GM19452 (cell line): ENCODE results near the gene GAK.

Source experiments
- ATAC-seq: cut with Tn5 transposase; IDR thresholded peaks from one replicate; pipeline ENCODE4 v1.9.1; 2021; ENCODE audit not compliant: unreplicated experiment

GAK gene

DNA sequence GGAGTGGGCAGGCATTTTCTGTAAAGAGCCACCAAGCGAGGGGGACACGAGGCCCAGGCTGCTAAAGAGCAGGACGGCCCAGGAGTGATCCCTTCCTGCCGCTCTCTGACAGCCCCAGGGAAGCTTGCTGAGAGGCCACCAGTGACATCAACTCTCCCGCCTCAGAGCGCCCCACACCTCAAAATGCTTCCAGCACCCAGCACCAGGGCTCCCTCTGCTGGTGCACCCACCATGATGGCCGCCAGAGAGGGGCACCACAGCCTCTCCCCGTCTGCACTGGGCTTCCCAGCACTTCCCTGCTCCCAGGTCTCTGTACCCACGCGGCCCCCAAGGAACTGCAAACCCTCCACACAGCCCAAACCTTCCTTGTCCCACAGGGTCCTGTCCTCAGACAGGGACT lies 40.4 kb downstream of the GAK start:
- no peak for ATAC-seq

DNA sequence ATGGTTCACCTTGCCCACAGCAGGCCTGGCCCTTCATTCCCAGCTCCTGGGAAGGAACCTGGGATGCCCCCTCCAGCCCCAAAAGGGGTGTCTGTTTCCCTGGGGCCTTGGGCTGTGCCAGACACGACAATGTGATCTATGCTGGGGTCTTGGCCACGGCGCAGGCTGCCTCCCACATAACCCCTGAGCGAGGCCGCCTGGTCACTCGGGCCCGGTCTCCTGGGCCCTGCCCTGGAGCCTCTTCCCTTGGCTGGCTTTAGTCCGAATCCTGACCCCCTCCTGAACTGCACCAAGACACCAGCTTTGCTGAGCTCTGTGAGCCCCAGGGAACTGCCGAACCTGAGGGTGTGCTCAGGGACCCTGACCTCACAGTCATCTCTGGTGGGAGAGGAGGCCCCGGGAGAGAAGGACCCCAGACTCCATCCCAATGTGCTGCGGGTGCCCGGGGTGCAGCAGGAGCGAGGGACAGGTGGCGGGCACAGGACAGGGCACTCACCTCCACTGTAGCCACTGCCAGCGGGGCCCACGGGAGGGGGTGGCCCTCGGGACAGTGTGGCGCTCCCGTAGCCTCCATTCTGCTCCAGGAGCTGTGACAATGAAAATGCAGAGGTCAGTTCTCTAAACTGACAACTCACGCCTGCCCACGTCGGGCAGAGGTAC lies 42.0 kb downstream of the GAK start:
- no peak for ATAC-seq

DNA sequence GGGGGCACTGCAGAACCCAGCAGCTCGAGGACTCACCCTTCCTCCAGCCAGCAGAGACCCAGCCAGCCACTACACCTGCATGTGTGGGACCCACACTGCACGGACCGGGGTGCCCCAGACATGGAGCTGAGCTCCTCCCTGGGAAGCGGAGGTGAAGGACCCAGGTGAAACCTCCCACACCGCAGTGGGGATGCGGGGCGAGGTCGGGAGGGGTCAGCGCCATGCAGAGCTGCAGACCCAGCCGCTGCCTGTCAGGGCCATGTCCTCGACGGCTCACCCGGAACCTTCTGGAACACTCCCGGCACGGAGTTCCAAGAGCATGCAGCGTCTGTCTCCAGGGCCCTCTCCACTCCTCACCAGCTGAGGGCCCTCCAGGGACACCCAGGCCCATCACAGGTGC lies 42.6 kb downstream of the GAK start:
- no peak for ATAC-seq

DNA sequence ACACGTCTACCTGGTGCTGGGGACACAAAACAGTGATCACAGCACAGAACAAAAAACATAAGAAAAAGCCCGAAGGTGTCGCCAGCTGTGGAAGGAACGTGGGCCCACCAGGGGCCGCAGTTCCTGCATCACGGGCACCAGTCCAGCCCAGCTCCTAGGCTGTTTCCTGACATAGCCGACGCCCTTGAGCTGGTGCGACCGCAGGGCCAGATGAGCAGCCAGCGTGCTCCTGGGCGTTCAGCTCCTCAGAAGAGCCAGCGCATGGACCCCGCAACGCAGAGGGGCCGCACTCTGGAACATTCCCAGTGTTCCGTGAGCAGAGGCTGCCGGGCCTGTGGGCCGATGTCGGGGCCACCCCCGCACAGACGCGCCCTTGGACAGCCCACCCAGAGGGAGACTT lies 44.1 kb downstream of the GAK start:
- no peak for ATAC-seq

DNA sequence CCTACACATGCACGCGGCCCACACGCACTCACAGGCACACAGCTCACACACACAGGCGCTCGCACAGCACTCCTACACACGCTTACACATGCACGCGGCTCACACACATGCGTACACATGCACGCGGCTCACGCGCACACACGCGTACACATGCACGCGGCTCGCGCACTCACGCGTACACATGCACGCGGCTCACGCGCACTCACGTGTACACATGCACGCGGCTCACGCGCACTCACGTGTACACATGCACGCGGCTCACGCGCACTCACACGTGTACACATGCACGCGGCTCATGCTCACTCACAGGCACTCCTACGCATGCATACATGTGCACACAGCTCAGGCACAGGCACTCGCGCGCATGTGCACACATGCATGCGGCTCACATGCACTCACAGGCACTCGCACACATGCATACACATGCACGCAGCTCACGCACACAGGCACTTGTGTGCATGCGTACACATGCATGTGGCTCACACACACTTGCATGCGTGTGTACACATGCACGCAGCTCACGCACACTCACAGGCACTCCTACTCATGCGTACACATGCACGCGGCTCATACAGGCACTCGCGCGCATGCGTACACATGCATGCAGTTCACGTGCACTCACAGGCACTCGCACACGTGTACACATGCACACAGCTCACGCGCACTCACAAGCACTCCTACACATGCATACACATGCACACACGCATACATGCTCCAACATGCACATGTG lies 44.9 kb downstream of the GAK start:
- no peak for ATAC-seq

DNA sequence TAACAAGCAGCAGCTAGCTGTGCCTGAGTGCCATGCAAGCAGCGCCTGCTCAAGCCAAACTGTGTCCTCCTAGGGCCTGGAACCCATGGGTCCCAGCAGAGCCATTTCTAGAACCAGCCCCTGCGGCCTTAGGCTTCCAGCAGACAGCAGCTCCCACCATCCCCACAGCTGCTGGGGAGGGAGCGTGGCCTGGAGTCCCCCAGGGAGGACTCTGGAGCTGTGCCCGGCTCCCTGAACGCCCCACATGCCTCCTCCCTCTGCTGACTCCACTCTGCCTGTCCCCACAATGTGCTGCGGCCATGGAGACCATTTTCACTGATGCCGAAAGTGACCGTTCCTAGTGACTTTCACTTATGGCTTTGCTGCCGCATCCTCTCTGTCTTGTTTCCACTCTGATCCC lies 45.9 kb downstream of the GAK start:
- ATAC-seq, result no peak

DNA sequence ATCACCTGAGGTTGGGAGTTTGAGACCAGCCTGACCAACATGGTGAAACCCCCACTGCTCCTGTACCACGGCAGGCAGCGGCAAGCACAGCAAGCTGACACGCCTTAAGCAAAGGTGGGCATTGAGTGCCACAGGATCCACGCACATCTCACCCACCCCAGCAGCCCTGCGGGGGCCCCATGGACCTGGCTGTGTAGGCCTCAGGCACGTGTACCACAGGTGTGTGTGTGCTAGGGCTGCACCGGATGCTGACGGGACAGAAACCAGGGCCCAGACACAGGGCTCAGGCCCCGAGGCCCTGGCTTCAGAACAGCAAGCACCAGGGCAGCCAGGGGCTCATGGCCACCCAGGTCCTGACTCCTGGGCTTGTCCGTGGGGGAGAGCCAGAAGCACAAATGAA lies 46.8 kb downstream of the GAK start:
- no peak for ATAC-seq

DNA sequence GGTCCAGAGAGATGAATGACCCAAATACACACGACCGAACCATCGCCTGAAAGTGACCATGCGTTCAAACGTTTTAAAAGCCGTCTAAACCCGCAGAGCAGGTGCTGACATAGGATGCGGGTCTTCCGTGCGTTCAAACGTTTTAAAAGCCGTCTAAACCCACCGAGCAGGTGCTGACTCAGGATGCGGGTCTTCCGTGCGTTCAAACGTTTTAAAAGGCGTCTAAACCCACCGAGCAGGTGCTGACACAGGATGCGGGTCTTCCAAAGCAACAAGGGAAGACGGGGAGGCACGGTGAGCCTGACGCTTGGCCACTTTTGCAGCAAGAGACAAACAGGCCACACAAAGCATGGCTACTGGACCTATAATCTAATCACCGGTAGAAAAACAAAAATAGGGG lies 47.2 kb downstream of the GAK start:
- ATAC-seq, result no peak

DNA sequence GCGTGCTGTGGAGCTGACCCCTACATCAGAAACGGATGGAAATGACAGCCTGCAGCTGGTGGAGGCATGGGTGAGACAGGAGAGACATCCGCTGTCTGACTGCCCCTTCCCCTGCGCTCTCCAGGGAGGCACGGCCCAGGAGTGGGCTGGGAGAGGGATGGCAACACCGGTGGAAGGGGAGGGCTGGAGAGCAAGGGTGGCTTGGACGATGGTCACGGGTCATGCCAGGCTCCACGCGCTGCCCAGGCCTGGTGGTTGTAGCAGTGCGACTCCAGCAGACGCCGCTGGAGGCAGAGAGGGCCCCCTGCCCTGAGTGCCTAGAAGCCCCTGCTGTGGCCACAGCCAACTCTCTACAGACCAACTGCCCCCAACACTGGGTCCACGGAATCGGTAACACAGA lies 47.9 kb downstream of the GAK start:
- ATAC-seq, result no peak

DNA sequence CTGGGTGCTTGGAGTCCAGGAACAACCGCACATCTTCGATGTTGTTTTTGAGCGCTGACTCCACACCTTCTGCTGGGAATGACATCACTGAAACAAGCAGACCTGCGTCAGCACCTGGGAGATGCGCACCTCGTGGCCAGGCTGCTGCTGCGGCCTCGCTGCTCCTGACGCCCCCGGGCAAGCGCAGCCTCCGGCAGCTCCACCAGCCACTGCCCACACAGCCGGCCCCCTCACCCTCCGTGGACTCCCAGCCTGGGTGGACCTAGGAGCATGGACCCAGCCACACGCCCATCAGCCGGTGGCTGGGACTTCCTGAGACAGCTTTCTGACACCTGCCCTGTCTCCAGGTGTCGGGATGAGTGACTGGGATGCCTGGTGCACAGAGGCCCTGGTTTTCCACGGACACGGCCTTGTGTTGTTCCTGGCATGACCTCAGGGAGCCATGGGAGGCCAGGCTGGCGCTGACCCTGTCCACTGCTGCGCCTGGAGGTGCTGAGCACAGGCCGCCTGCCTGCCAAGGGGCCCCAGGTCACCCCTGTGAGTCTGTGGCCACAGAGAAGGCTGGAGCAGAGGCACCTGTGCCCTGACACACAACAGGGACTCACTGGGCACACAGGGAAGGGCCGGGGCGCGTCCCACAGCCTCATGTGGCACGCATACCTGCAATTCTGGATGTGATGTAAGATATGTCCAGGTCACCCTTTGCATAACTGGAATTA lies 48.6 kb downstream of the GAK start:
- no peak for ATAC-seq

DNA sequence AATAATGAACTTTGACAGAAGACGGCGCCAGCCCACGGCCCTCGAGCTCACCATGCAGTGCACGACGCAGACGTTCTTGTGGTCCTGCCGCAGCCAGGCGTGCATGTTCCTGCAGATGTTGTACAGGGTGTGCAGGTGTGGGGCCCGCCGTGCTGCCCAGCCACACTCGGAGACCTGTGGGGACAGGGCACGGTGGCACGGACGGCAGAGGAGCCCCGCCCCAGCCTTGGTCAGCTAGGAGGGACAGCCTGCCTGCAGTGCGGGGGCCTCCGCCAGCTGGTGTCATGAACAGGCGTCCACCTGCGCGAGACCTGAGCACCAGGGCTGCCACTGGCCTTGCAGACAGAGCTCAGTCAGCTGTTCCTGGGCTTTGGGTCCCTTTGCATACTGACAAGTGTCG lies 49.5 kb downstream of the GAK start:
- ATAC-seq, result no peak

DNA sequence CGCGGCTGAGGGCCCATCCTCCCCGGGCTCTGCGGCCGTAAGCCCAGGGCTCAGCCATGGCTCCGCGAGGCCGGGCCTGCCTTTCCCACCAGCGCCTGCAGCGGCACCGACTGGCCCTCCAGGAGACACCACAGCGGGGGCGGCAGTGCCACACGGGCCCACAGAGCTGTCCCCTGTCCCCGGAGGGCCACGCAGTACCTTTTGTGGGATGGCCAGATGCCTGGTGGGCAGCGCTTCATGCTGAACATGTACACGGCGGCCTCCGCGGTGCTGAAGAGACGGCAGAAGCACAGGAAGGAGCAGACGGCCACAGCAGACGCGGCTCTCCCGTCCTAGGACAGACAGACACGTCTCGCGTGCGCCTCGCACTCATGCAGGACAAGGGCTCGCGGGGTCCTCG lies 50.4 kb downstream of the GAK start:
- ATAC-seq, result no peak

DNA sequence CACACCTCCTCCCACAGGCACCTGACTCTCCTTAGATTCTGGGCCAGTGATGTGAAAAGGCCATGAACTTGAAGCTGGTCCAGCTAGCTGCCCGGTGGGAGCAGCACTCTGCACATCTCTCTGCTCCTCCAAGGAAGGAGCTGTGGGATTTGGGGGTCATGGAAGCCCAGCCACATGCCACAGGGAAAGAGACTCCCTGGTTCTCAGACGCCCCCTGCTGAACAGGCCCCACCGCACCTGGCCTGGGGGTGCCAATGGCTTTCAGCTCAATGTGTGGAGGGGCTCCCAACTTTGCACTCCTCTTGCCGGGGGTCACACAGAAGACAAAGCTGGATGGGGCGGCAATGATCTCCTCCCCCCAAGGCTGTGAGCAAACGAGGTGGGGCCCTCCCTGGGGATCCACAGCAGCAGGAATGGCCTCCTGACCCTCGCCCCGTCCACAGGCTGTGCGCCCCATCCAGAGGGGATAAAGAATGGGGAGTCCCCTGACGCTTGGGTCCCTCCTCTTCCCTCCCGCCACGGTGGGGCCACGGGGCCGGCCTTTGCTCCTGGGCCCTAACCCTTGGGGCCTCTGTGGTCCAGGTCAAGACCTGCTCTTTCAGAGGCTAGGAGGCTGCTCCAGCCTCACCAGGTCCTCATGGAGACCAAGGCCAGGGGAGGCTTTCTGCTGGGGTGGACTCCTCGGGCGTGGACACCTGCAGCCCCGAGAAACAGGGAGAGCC lies 51.3 kb downstream of the GAK start:
- no peak for ATAC-seq

DNA sequence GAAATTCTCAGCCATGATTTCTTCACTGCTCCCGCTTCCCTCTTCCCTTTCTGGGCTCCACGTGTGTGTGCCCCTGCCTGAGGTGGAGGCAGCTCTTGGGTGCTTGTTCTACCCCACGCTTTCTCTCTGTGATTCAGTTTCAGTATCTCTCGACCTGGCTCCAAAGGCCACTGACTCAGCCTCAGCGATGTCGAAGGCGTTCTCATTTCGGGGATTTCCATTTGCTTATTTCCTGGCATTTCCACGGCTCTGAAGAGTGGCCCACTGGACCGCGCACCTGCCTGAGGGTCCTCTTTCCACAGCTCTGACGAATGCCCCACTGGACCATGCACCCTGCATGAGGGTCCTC lies 52.4 kb downstream of the GAK start:
- ATAC-seq, result no peak

DNA sequence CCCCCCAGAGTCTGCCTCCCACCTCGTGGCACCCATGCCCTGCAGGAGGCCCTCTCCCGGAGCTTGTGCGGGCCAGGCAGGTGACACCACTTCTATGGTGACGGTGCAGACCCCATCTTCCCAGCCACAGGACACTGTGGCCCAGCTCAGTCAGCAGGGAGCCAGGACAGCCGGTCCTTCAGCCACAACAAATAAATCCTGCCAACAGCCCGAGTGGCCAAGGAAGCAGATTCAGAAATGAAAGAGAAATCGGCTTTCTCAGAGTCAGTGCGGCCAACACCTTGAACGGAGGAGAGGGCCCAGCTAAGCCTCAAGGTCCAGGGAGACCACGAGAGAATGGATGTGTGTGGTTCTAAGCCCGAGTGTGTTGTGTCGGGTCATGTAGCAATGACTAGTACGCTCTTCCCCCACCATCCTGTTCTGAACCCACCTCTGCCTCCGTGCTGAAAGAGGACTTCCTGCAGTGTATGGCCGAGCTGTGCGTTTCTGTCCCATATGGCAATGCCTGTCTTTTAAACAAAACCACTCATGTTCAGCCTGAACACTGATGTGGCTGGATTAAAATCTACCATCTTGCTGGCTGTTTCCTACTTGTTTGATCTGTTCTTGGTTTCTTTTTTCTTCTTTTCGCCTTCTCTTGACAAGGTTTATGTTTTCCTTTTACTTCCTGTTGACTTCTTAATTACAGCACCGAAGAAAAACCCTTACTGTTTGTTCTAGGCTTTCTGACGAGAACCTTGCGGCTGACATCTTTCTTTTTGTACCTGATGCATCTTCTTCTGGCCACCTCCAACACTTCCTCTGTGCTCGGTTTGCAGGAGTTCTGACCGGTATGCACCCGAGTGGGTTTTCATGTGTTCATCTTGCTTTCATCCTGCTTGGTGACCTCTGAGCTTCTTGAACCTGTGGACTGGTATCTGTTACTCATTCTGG lies 53.1 kb downstream of the GAK start:
- no peak for ATAC-seq

DNA sequence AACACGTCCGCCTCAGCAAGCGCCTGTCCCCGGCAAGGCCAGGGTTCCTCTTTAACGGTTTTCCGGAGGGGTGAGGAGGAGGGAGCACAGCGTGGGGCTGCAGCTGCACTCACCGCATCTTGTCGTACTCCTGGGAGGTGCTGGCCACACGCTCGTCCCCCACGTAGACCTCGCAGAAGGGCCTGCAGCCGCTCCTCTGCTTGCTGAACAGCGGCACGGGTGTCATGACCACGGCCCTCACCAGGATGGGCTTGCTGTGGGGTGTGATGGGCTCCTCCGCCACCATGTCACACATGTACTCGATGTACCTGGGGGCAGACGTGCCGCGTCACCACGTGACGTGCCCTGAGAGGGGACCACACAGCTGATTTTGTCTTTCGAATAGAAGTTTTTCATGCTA lies 54.6 kb downstream of the GAK start:
- ATAC-seq, result no peak

DNA sequence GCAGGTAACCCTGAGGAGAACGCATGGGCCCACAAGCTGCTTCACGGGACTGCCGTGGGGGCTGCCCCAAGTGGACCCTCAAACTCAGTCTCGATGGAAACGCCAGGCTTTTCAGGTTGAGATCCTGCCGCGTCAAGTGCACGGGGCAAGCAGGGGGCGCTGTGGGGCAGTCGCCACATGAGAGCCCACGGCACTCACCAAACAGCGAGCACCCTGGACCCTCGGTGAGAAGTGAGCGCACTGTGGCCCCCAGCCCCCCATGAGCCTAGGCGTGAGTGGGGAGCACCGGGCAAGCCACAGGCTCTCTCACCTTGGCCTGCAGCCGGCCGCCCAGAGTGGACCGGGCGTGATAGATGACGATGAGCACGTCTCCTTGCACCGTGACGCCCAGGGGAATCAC lies 55.3 kb downstream of the GAK start:
- no peak for ATAC-seq

DNA sequence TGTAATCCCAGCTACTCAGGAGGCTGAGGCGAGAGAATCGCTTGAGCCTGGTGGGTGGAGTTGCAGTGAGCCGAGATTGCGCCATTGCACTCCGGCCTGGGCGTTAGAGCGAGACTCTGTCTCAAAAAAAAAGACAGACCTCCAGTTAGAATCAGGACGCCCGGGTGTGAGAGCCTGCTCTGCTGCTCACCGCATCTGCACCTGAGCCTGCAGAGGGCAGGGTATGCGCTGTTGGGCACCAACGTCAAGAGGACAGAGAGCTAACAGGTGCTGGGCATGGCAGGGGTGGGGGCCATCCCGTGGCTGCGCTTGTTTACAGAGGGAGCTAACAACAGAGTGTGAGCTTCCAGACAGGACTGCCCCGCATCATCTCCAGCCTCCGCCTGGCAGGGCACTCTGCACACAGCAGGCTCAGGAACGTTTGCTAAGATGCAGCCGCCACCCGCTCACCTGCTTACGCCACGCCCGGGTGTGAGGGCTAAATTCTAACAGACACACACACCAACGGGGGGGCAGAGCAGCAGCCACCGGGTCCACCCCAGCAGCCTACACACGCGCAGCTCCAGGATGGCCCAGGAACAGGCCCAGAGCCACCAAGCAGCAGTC lies 56.2 kb downstream of the GAK start:
- no peak for ATAC-seq

DNA sequence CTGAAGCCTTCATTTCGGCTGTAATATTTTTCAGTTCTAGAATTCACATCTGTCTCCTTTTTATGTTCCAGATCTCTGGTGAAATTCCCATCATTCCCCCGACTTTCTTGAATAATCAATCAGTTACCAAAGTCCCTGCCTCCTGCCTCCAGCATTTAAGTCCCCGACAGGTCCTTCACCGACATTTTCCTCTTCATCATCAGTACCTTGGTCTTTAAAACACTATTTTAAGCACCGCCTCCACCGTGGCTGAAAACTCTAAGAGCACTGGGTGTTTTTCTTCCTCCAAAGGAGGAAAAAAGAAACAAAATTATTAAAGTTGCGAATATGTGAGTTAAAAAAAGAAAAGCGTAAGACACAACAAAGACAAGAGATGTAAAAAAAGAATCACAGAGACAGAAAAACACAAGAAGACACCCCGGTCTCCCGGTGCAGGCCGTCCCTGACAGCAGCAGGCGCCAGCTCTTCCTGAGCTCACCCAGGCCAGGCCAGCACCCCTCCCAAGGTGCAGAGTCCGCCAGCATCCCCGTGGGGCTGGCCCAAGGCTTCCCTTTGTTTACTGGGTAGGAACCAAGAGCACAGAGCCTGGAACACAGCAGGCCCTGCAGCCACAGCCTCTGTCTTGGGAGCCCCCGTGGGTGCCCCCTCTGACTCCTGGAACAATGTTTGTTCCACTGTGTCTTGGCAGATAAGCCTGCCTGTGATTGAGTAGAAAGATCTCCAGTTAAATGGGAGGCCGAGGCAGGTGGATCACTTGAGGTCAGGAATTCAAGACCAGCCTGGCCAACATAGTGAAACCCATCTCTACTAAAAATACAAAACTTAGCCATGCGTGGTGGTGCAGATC lies 56.9 kb downstream of the GAK start:
- ATAC-seq, result no peak
